Neural crest cell (in vitro differentiated cells): Measurements from ENCODE around the gene CSF3. TPM values are rescaled to one million over a fixed set of nuclear protein-coding genes. Genes with fewer than 3 reads are reported as not detected.

Experiments used
- DNase-seq: peaks from one replicate; pipeline ENCODE4 v3.0.0; 2021; ENCODE audit warnings: low read depth, mixed read lengths, low spot score
- H3K27ac Mint-ChIP-seq: one replicate; pipeline ENCODE4 v1.8.0; 2021; ENCODE audit warnings: mild to moderate bottlenecking, mixed read lengths; ENCODE audit not compliant: unreplicated experiment
- H3K27me3 Mint-ChIP-seq: 2 replicates; pipeline ENCODE4 v1.8.0; 2021; ENCODE audit warnings: low read depth, mild to moderate bottlenecking, mixed read lengths
- H3K36me3 Mint-ChIP-seq: 2 replicates; pipeline ENCODE4 v1.8.0; 2021; ENCODE audit warnings: low read depth, mild to moderate bottlenecking, mixed read lengths
- H3K4me1 Mint-ChIP-seq: 2 replicates; pipeline ENCODE4 v1.8.0; 2021; ENCODE audit warnings: mixed read lengths
- H3K4me3 Mint-ChIP-seq: one replicate; pipeline ENCODE4 v1.8.0; 2021; ENCODE audit warnings: mild to moderate bottlenecking, mixed read lengths
- H3K9me3 Mint-ChIP-seq: 2 replicates; pipeline ENCODE4 v1.8.0; 2021; ENCODE audit warnings: mixed read lengths
- CTCF ChIP-seq: fragments of 200-600 bp; sonication (generic); conservative IDR thresholded peaks from 2 replicates; pipeline ENCODE4 v1.5.0; 2021; ENCODE audit warnings: antibody characterized with exemption, mild to moderate bottlenecking
- total RNA-seq: library from RNA; stranded (reverse); gene quantifications from 2 replicates; pipeline ENCODE4 v1.2.1, GENCODE V29; 2021

CSF3 gene
- total RNA-seq, 1 donor from 2014 or later = not detected

- Mint-ChIP-seq H3K4me3 (no peak overlapping the region), H3K27ac (no peak overlapping the region), H3K27me3 (peaks cover 79% of the 10 kb centered on the region), H3K4me1 (no peaks in the 10 kb centered on the region), H3K9me3 (no peaks in the 10 kb centered on the region), H3K36me3 (no peaks in the 10 kb centered on the region)
- TF ChIP-seq CTCF = no peak
- DNase-seq = no peak
These were observed 44.1 kb upstream of the CSF3 start for GRCh38 chr17:39971076-39971603.

GRCh38 chr17:39972271-39972670 lies 43.0 kb upstream of the CSF3 start:
- Mint-ChIP-seq H3K4me1 (no peaks in the 10 kb centered on the region), H3K27me3 (peaks cover 75% of the 10 kb centered on the region), H3K27ac (no peak overlapping the region), H3K36me3 (no peaks in the 10 kb centered on the region), H3K9me3 (no peaks in the 10 kb centered on the region), H3K4me3 (no peak overlapping the region)
- TF ChIP-seq CTCF = no peak
- DNase-seq = no peak

GRCh38 chr17:39973496-39973895 lies 41.7 kb upstream of the CSF3 start:
- DNase-seq = no peak
- Mint-ChIP-seq H3K36me3 (no peaks in the 10 kb centered on the region), H3K27me3 (peaks cover 74% of the 10 kb centered on the region), H3K27ac (no peak overlapping the region), H3K4me1 (no peaks in the 10 kb centered on the region), H3K4me3 (no peak overlapping the region), H3K9me3 (no peaks in the 10 kb centered on the region)
- TF ChIP-seq CTCF = no peak

- Mint-ChIP-seq H3K27ac (no peak overlapping the region), H3K9me3 (no peaks in the 10 kb centered on the region), H3K4me1 (peaks cover 3% of the 10 kb centered on the region), H3K4me3 (no peak overlapping the region), H3K27me3 (peaks cover 68% of the 10 kb centered on the region), H3K36me3 (no peaks in the 10 kb centered on the region)
- no peak for DNase-seq
- TF ChIP-seq CTCF = no peak
These were observed 40.8 kb upstream of the CSF3 start for GRCh38 chr17:39974433-39974832.

GRCh38 chr17:39975801-39976200 lies 39.4 kb upstream of the CSF3 start:
- Mint-ChIP-seq H3K36me3 (no peaks in the 10 kb centered on the region), H3K9me3 (no peaks in the 10 kb centered on the region), H3K27ac (no peak overlapping the region), H3K4me3 (no peak overlapping the region), H3K27me3 (peaks cover 54% of the 10 kb centered on the region), H3K4me1 (peaks cover 12% of the 10 kb centered on the region)
- no peak for DNase-seq
- no peak for TF ChIP-seq CTCF
